GM23338 (cell line): Measurements from ENCODE around the gene H2AZ2. TPM values are rescaled to one million over a fixed set of nuclear protein-coding genes. Genes with fewer than 3 reads are reported as not detected.

Experiments
- ATAC-seq: fragments of 200-7000 bp; cut with Tn5 transposase; 3 replicates; pipeline ENCODE4 v1.9.1; 2020
- DNase-seq: peaks from one replicate; pipeline ENCODE4 v3.0.0-alpha.2; 2015; ENCODE audit warnings: low spot score
- H2AFZ ChIP-seq: fragments of 200-600 bp; sonication (generic); 2 replicates; pipeline ENCODE4 v1.8.0; 2016; ENCODE audit warnings: antibody characterized with exemption, mild to moderate bottlenecking, moderate library complexity
- H3F3A ChIP-seq: fragments of 200-600 bp; sonication (generic); replicated peaks from 2 replicates; pipeline ENCODE4 v1.8.0; 2017; ENCODE audit warnings: antibody characterized with exemption, mixed run types, low read depth
- H3K27ac ChIP-seq: fragments of 200-600 bp; sonication (generic); 2 replicates; pipeline ENCODE4 v1.6.1; 2016; ENCODE audit warnings: low read depth
- H3K27me3 ChIP-seq: fragments of 200-600 bp; sonication (generic); 2 replicates; pipeline ENCODE4 v1.8.0; 2016; ENCODE audit warnings: mild to moderate bottlenecking, mixed run types, moderate library complexity; ENCODE audit not compliant: insufficient read depth
- H3K36me3 ChIP-seq: fragments of 200-600 bp; sonication (generic); 2 replicates; pipeline ENCODE4 v1.8.0; 2016; ENCODE audit warnings: mild to moderate bottlenecking; ENCODE audit not compliant: insufficient read depth
- H3K4me1 ChIP-seq: fragments of 200-600 bp; sonication (generic); 2 replicates; pipeline ENCODE4 v1.8.0; 2016; ENCODE audit warnings: mild to moderate bottlenecking, moderate library complexity; ENCODE audit not compliant: insufficient read depth
- H3K4me2 ChIP-seq: fragments of 200-600 bp; sonication (generic); 2 replicates; pipeline ENCODE4 v1.7.1; 2017; ENCODE audit warnings: mixed run types
- H3K4me3 ChIP-seq: fragments of 200-600 bp; sonication (generic); 2 replicates; pipeline ENCODE4 v1.6.1; 2016; ENCODE audit warnings: mixed run types
- H3K79me2 ChIP-seq: fragments of 200-600 bp; sonication (generic); replicated peaks from 2 replicates; pipeline ENCODE4 v1.8.0; 2017; ENCODE audit warnings: mild to moderate bottlenecking; ENCODE audit not compliant: insufficient read depth
- H3K9me2 ChIP-seq: fragments of 200-600 bp; sonication (generic); 2 replicates; pipeline ENCODE4 v1.8.0; 2017; ENCODE audit not compliant: insufficient read depth
- H4K20me1 ChIP-seq: fragments of 200-600 bp; sonication (generic); replicated peaks from 2 replicates; pipeline ENCODE4 v1.8.0; 2017; ENCODE audit warnings: mild to moderate bottlenecking; ENCODE audit not compliant: insufficient read depth
- H3K27ac Mint-ChIP-seq: 2 replicates; pipeline ENCODE4 v1.8.0; 2020; ENCODE audit warnings: inconsistent platforms, mild to moderate bottlenecking, moderate library complexity, mixed read lengths
- H3K27me3 Mint-ChIP-seq: 3 replicates; pipeline ENCODE4 v1.8.0; 2022; ENCODE audit warnings: low read depth, mild to moderate bottlenecking, moderate library complexity, mixed read lengths, inconsistent platforms; ENCODE audit not compliant: insufficient read depth, poor library complexity
- H3K36me3 Mint-ChIP-seq: 3 replicates; pipeline ENCODE4 v1.8.0; 2021; ENCODE audit warnings: low read depth, mild to moderate bottlenecking, inconsistent platforms, moderate library complexity, mixed read lengths
- H3K4me1 Mint-ChIP-seq: 3 replicates; pipeline ENCODE4 v1.8.0; 2020; ENCODE audit warnings: mild to moderate bottlenecking, inconsistent platforms, mixed read lengths
- H3K4me3 Mint-ChIP-seq: 3 replicates; pipeline ENCODE4 v1.8.0; 2021; ENCODE audit warnings: moderate library complexity, mild to moderate bottlenecking, inconsistent platforms, mixed read lengths
- H3K9me3 Mint-ChIP-seq: 3 replicates; pipeline ENCODE4 v1.8.0; 2020; ENCODE audit warnings: moderate library complexity, mild to moderate bottlenecking, inconsistent platforms, mixed read lengths
- ETS1 ChIP-seq: IDR thresholded peaks from 2 replicates; pipeline ENCODE4 v1.6.1; 2016; ENCODE audit warnings: antibody characterized with exemption
- EZH2phosphoT487 ChIP-seq: fragments of 200-600 bp; sonication (generic); IDR thresholded peaks from one replicate; pipeline ENCODE4 v1.8.1; 2018; ENCODE audit warnings: antibody characterized with exemption; ENCODE audit not compliant: unreplicated experiment
- JUNB ChIP-seq: IDR thresholded peaks from one replicate; pipeline ENCODE4 v1.6.1; 2016; ENCODE audit warnings: antibody characterized with exemption; ENCODE audit not compliant: unreplicated experiment
- NANOG ChIP-seq: IDR thresholded peaks from 2 replicates; pipeline ENCODE4 v1.6.1; 2016; ENCODE audit warnings: antibody characterized with exemption, borderline replicate concordance
- POLR2AphosphoS5 ChIP-seq: IDR thresholded peaks from 2 replicates; pipeline ENCODE4 v1.6.1; 2016; ENCODE audit warnings: antibody characterized with exemption, low read depth
- REST ChIP-seq: IDR thresholded peaks from one replicate; pipeline ENCODE4 v1.6.1; 2018; ENCODE audit warnings: antibody characterized with exemption; ENCODE audit not compliant: unreplicated experiment
- STAT1 ChIP-seq: IDR thresholded peaks from one replicate; pipeline ENCODE4 v1.6.1; 2016; ENCODE audit warnings: antibody characterized with exemption; ENCODE audit not compliant: unreplicated experiment
- ZNF114 ChIP-seq: fragments of 250-450 bp; sonication (Bioruptor Pico); IDR thresholded peaks from 2 replicates; pipeline ENCODE4 v1.5.0; 2020; ENCODE audit warnings: mild to moderate bottlenecking, moderate library complexity
- polyA plus RNA-seq: library from polyadenylated mRNA; unstranded; fragments of >200 nt; fragmentation: Nextera tagmentation; extraction: Ambion mirVana; gene quantifications from 2 replicates; pipeline ENCODE4 v1.2.1, GENCODE V29; 2016
- total RNA-seq: library from RNA; depleted of rRNA; stranded (reverse); fragments of >200 nt; shearing (Covaris generic); gene quantifications from 2 replicates; pipeline ENCODE4 v1.2.3, GENCODE V29; 2014

Gene H2AZ2
- total and polyA plus RNA-seq, 2 experiments from 2014 or later = 215 to 390 TPM

- no peaks in the 10 kb centered on the region; the same call in 2 of the 3 replicates for H3K36me3 Mint-ChIP-seq
- no peaks in the 10 kb centered on the region for H3F3A ChIP-seq
- no peak overlapping the region for H2AFZ ChIP-seq
- H3K27me3 Mint-ChIP-seq = no peaks in the 10 kb centered on the region
- H3K4me2 ChIP-seq = no peak overlapping the region
- no peaks in the 10 kb centered on the region for H3K27me3 ChIP-seq
- H3K9me3 Mint-ChIP-seq = peaks cover 22% of the 10 kb centered on the region
- ATAC-seq (no peak), DNase-seq (no peak)
- H3K4me3 Mint-ChIP-seq = no peak overlapping the region
- H3K4me1 ChIP-seq = no peaks in the 10 kb centered on the region
- H3K4me3 ChIP-seq = no peak overlapping the region
- H4K20me1 ChIP-seq = no peaks in the 10 kb centered on the region
- no peaks in the 10 kb centered on the region for H3K4me1 Mint-ChIP-seq
- H3K36me3 ChIP-seq = no peaks in the 10 kb centered on the region
- no peak overlapping the region for H3K27ac Mint-ChIP-seq
- TF ChIP-seq REST = no peak
- no peak for TF ChIP-seq NANOG
- no peak for TF ChIP-seq ETS1
- no peak for TF ChIP-seq ZNF114
- H3K27ac ChIP-seq = no peak overlapping the region
- no peaks in the 10 kb centered on the region for H3K79me2 ChIP-seq
- H3K9me2 ChIP-seq = no peaks in the 10 kb centered on the region
Observed at GRCh38 chr7:44784364-44784763, 63.5 kb downstream of the H2AZ2 start.

GRCh38 chr7:44783407-44783806 is 64.5 kb downstream of the H2AZ2 start:
- H3K27ac Mint-ChIP-seq = no peak overlapping the region
- H3K9me3 Mint-ChIP-seq = peaks cover 22% of the 10 kb centered on the region
- no peak for ATAC-seq
- Histone ChIP-seq H4K20me1 (no peaks in the 10 kb centered on the region), H3F3A (no peaks in the 10 kb centered on the region), H3K79me2 (no peaks in the 10 kb centered on the region), H3K27me3 (no peaks in the 10 kb centered on the region), H3K9me2 (no peaks in the 10 kb centered on the region), H3K36me3 (no peaks in the 10 kb centered on the region), H3K27ac (no peak overlapping the region), H2AFZ (no peak overlapping the region), H3K4me3 (no peak overlapping the region), H3K4me1 (no peaks in the 10 kb centered on the region), H3K4me2 (no peak overlapping the region)
- H3K27me3 Mint-ChIP-seq = peaks cover 2% of the 10 kb centered on the region
- H3K4me3 Mint-ChIP-seq = no peak overlapping the region
- no peaks in the 10 kb centered on the region for H3K4me1 Mint-ChIP-seq
- no peaks in the 10 kb centered on the region; the same call in 2 of the 3 replicates for H3K36me3 Mint-ChIP-seq
- no peak for DNase-seq
- TF ChIP-seq JUNB (no peak), STAT1 (no peak), REST (no peak), EZH2phosphoT487 (no peak), POLR2AphosphoS5 (no peak), NANOG (no peak)
